OCI-LY1 (cell line): ENCODE results near the gene GMCL2.

Source experiments
- CTCF ChIP-seq: fragments of 200-600 bp; sonication (generic), shearing (Covaris generic); IDR thresholded peaks from 2 replicates; pipeline ENCODE4 v1.5.1; 2017; ENCODE audit warnings: mild to moderate bottlenecking, antibody characterized with exemption, low read length, moderate library complexity, mixed read lengths
- EZH2 ChIP-seq: fragments of 200-600 bp; sonication (generic), shearing (Covaris generic); IDR thresholded peaks from 2 replicates; pipeline ENCODE4 v1.8.0; 2017; ENCODE audit warnings: borderline replicate concordance, mixed run types, mild to moderate bottlenecking, antibody characterized with exemption, low read length, moderate library complexity, mixed read lengths

- TF ChIP-seq EZH2 (no peak), CTCF (0 out of 2 replicates have a peak, but pooled peaks have one; percentile 7)
Observed at GRCh38 chr5:178231539-178232123, 44.5 kb upstream of the GMCL2 start.
